GM23248 (cell line): ENCODE results near the gene ESPNL. TPM values are rescaled to one million over a fixed set of nuclear protein-coding genes. Genes with fewer than 3 reads are reported as not detected.

Experiments
- DNase-seq: peaks from one replicate; pipeline ENCODE4 v3.0.0-alpha.2; 2015
- H2AFZ ChIP-seq: fragments of 200-600 bp; sonication (generic); 2 replicates; pipeline ENCODE4 v1.6.1; 2016; ENCODE audit warnings: antibody characterized with exemption
- H3F3A ChIP-seq: fragments of 200-600 bp; sonication (generic); 2 replicates; pipeline ENCODE4 v1.6.1; 2016; ENCODE audit warnings: mild to moderate bottlenecking, antibody characterized with exemption, mixed run types; ENCODE audit not compliant: insufficient read depth
- H3K27ac ChIP-seq: fragments of 200-600 bp; sonication (generic); 2 replicates; pipeline ENCODE4 v1.5.1; 2016; ENCODE audit warnings: mild to moderate bottlenecking
- H3K27me3 ChIP-seq: fragments of 200-600 bp; sonication (generic); replicated peaks from 2 replicates; pipeline ENCODE4 v1.6.1; 2016; ENCODE audit warnings: mild to moderate bottlenecking; ENCODE audit not compliant: insufficient read depth
- H3K36me3 ChIP-seq: fragments of 200-600 bp; sonication (generic); 2 replicates; pipeline ENCODE4 v1.6.1; 2016; ENCODE audit warnings: low read depth, mild to moderate bottlenecking
- H3K4me1 ChIP-seq: fragments of 200-600 bp; sonication (generic); 2 replicates; pipeline ENCODE4 v1.6.1; 2016; ENCODE audit warnings: mild to moderate bottlenecking; ENCODE audit not compliant: insufficient read depth
- H3K4me2 ChIP-seq: fragments of 200-600 bp; sonication (generic); one replicate; pipeline ENCODE4 v1.6.1; 2016; ENCODE audit warnings: mild to moderate bottlenecking; ENCODE audit not compliant: unreplicated experiment
- H3K4me3 ChIP-seq: fragments of 200-600 bp; sonication (generic); 2 replicates; pipeline ENCODE4 v1.5.1; 2016; ENCODE audit warnings: mild to moderate bottlenecking
- H3K79me2 ChIP-seq: fragments of 200-600 bp; sonication (generic); 2 replicates; pipeline ENCODE4 v1.6.1; 2016; ENCODE audit warnings: mild to moderate bottlenecking; ENCODE audit not compliant: insufficient read depth
- H3K9ac ChIP-seq: fragments of 200-600 bp; sonication (generic); 2 replicates; pipeline ENCODE4 v1.6.1; 2016; ENCODE audit warnings: mild to moderate bottlenecking
- H3K9me2 ChIP-seq: fragments of 200-600 bp; sonication (generic); 2 replicates; pipeline ENCODE4 v1.6.1; 2016; ENCODE audit warnings: mixed run types, mild to moderate bottlenecking, moderate library complexity; ENCODE audit not compliant: insufficient read depth
- H3K9me3 ChIP-seq: fragments of 200-600 bp; sonication (generic); one replicate; pipeline ENCODE4 v1.6.1; 2017; ENCODE audit warnings: low read depth
- H4K20me1 ChIP-seq: fragments of 200-600 bp; sonication (generic); 2 replicates; pipeline ENCODE4 v1.6.0; 2016; ENCODE audit not compliant: insufficient read depth
- EZH2 ChIP-seq: fragments of 200-600 bp; sonication (generic); IDR thresholded peaks from 2 replicates; pipeline ENCODE4 v1.6.1; 2018; ENCODE audit warnings: antibody characterized with exemption, mild to moderate bottlenecking; ENCODE audit not compliant: insufficient read depth, poor library complexity, severe bottlenecking
- EZH2phosphoT487 ChIP-seq: fragments of 200-600 bp; sonication (generic); IDR thresholded peaks from 2 replicates; pipeline ENCODE4 v1.6.1; 2018; ENCODE audit warnings: antibody characterized with exemption, moderate library complexity, mild to moderate bottlenecking, low read depth; ENCODE audit not compliant: insufficient read depth
- WGBS, 2 experiments: methylation state at CpG; one replicate each; pipeline ENCODE4 v1.1.6; 2015 to 2017; ENCODE audit warnings: low lambda C conversion rate in 2 of 2, low coverage in 1 of 2; ENCODE audit errors: missing lambda C conversion rate in 2 of 2; 5-methylcytosine and 5-hydroxymethylcytosine counted together
- in situ Hi-C: fragments of 300-500 bp; cut with MboI; formaldehyde crosslinking; loops from 2 replicates; pipeline ENCODE4 v1.15.0; 2020
- polyA plus RNA-seq: library from polyadenylated mRNA; unstranded; fragments of >200 nt; fragmentation: Nextera tagmentation; extraction: Ambion mirVana; gene quantifications from 2 replicates; pipeline ENCODE4 v1.2.1, GENCODE V29; 2016
- total RNA-seq: library from RNA; depleted of rRNA; stranded (reverse); fragments of >200 nt; shearing (Covaris generic); gene quantifications from 2 replicates; pipeline ENCODE4 v1.2.3, GENCODE V29; 2014; rRNA removed

ESPNL gene
- total and polyA plus RNA-seq, 2 experiments from 2014 or later = 0.60 to 1.4 TPM

GRCh38 chr2:238174291-238174690 lies 74.2 kb downstream of the ESPNL start:
- Histone ChIP-seq H3K79me2 (peaks cover 17% of the 10 kb centered on the region; the same call in 1 of the 2 replicates), H3K9ac (no peak overlapping the region), H3K27ac (no peak overlapping the region), H3K9me3 (no peaks in the 10 kb centered on the region), H3K4me2 (no peak overlapping the region), H4K20me1 (no peaks in the 10 kb centered on the region), H3K36me3 (peaks cover 36% of the 10 kb centered on the region), H3K4me1 (peaks cover 22% of the 10 kb centered on the region), H3K9me2 (no peaks in the 10 kb centered on the region), H3K27me3 (no peaks in the 10 kb centered on the region), H3F3A (peaks cover 50% of the 10 kb centered on the region), H2AFZ (no peak overlapping the region), H3K4me3 (no peak overlapping the region)
- TF ChIP-seq EZH2 (no peak), EZH2phosphoT487 (no peak)
- DNase-seq = no peak
- in situ Hi-C loops = no loop called here
- WGBS, 2 experiments = 98 to 100% methylated on average over 8 of the region's 8 CpGs

GRCh38 chr2:238174701-238175100 lies 74.6 kb downstream of the ESPNL start:
- WGBS, 2 experiments = 89 to 99% methylated on average over 3 of the region's 3 CpGs
- H3K9me2 ChIP-seq = no peaks in the 10 kb centered on the region
- H3K4me2 ChIP-seq = no peak overlapping the region
- peaks cover 40% of the 10 kb centered on the region for H3K36me3 ChIP-seq
- no peak overlapping the region for H2AFZ ChIP-seq
- TF ChIP-seq EZH2 = no peak
- TF ChIP-seq EZH2phosphoT487 = no peak
- H3K27me3 ChIP-seq = no peaks in the 10 kb centered on the region
- peaks cover 18% of the 10 kb centered on the region for H3K4me1 ChIP-seq
- no peak for DNase-seq
- H3F3A ChIP-seq = peaks cover 50% of the 10 kb centered on the region
- no peak overlapping the region for H3K4me3 ChIP-seq
- H3K79me2 ChIP-seq = peaks cover 20% of the 10 kb centered on the region; the same call in 1 of the 2 replicates
- no peak overlapping the region for H3K27ac ChIP-seq
- H3K9me3 ChIP-seq = no peaks in the 10 kb centered on the region
- H4K20me1 ChIP-seq = no peaks in the 10 kb centered on the region
- in situ Hi-C loops = no loop called here
- no peak overlapping the region for H3K9ac ChIP-seq

- no peaks in the 10 kb centered on the region for H3K27me3 ChIP-seq
- no peak overlapping the region for H3K27ac ChIP-seq
- H2AFZ ChIP-seq = no peak overlapping the region
- H3K4me1 ChIP-seq = peaks cover under 1% of the 10 kb centered on the region; the same call in 1 of the 2 replicates
- H3K4me3 ChIP-seq = no peak overlapping the region
- in situ Hi-C loops = no loop called here
- H3K9ac ChIP-seq = no peak overlapping the region
- H3K9me2 ChIP-seq = no peaks in the 10 kb centered on the region
- H3K36me3 ChIP-seq = peaks cover 57% of the 10 kb centered on the region
- no peaks in the 10 kb centered on the region for H3K9me3 ChIP-seq
- H3F3A ChIP-seq = peaks cover 33% of the 10 kb centered on the region
- no peak for DNase-seq
- peaks cover 29% of the 10 kb centered on the region; the same call in 1 of the 2 replicates for H3K79me2 ChIP-seq
- TF ChIP-seq EZH2 (no peak), EZH2phosphoT487 (no peak)
- no peaks in the 10 kb centered on the region for H4K20me1 ChIP-seq
- no peak overlapping the region for H3K4me2 ChIP-seq
Observed at GRCh38 chr2:238176613-238177012, 76.5 kb downstream of the ESPNL start.

- DNase-seq = no peak
- Histone ChIP-seq H3K9me2 (no peaks in the 10 kb centered on the region), H2AFZ (no peak overlapping the region), H3K4me1 (no peaks in the 10 kb centered on the region), H4K20me1 (no peaks in the 10 kb centered on the region), H3K27me3 (no peaks in the 10 kb centered on the region), H3K9ac (no peak overlapping the region), H3K79me2 (peaks cover 47% of the 10 kb centered on the region), H3K9me3 (no peaks in the 10 kb centered on the region), H3K4me3 (no peak overlapping the region), H3K36me3 (peaks cover 83% of the 10 kb centered on the region), H3K27ac (no peak overlapping the region), H3F3A (peaks cover 4% of the 10 kb centered on the region; the same call in 1 of the 2 replicates), H3K4me2 (no peak overlapping the region)
- no peak for TF ChIP-seq EZH2phosphoT487
- no peak for TF ChIP-seq EZH2
- 87 to 93% methylated on average over 5 of the region's 5 CpGs for WGBS, 2 experiments
- in situ Hi-C loops = no loop called here
Observed at GRCh38 chr2:238180554-238180953, 80.4 kb downstream of the ESPNL start.

- Histone ChIP-seq H3K27me3 (no peaks in the 10 kb centered on the region), H3K4me3 (no peak overlapping the region), H3K4me1 (no peaks in the 10 kb centered on the region), H3K36me3 (peaks cover 80% of the 10 kb centered on the region), H4K20me1 (no peaks in the 10 kb centered on the region), H3K9me3 (no peaks in the 10 kb centered on the region), H2AFZ (no peak overlapping the region), H3K79me2 (peaks cover 48% of the 10 kb centered on the region), H3K9me2 (no peaks in the 10 kb centered on the region), H3K4me2 (no peak overlapping the region), H3K27ac (no peak overlapping the region), H3K9ac (no peak overlapping the region), H3F3A (peaks cover 4% of the 10 kb centered on the region; the same call in 1 of the 2 replicates)
- WGBS, 2 experiments = 73 to 74% methylated on average over 6 of the region's 6 CpGs
- TF ChIP-seq EZH2phosphoT487 (no peak), EZH2 (no peak)
- in situ Hi-C loops = no loop called here
- no peak for DNase-seq
Observed at GRCh38 chr2:238182362-238182761, 82.2 kb downstream of the ESPNL start.

Other genes starting within 250 kb of the ESPNL start
- 4.1 and 4.8 TPM in 2 replicates for gene RAMP1, start 240.7 kb upstream of the ESPNL start, total RNA-seq
- gene RAMP1, start 240.7 kb upstream of the ESPNL start, polyA plus RNA-seq = 11.1 and 11.8 TPM in 2 replicates
- 61.5 and 88.7 TPM in 2 replicates for gene UBE2F, start 133.3 kb upstream of the ESPNL start, total RNA-seq
- gene UBE2F, start 133.3 kb upstream of the ESPNL start, polyA plus RNA-seq = 121 and 129 TPM in 2 replicates
- 12.5 and 14.8 TPM in 2 replicates for gene SCLY, start 39.3 kb upstream of the ESPNL start, total RNA-seq
- gene SCLY, start 39.3 kb upstream of the ESPNL start, polyA plus RNA-seq = 7.4 and 10.3 TPM in 2 replicates
- gene KLHL30, start 38.3 kb downstream of the ESPNL start, total RNA-seq = 0.11 TPM in 1 of 2 replicates, not detected in the other
- gene KLHL30, start 38.3 kb downstream of the ESPNL start, polyA plus RNA-seq = 0.05 TPM in 1 of 2 replicates, not detected in the other
- 0.51 and 0.86 TPM in 2 replicates for gene ERFE, start 58.6 kb downstream of the ESPNL start, total RNA-seq
- gene ERFE, start 58.6 kb downstream of the ESPNL start, polyA plus RNA-seq = 0.41 and 0.79 TPM in 2 replicates
- gene ILKAP, start 103.4 kb downstream of the ESPNL start, total RNA-seq = 6.3 and 11.9 TPM in 2 replicates
- gene ILKAP, start 103.4 kb downstream of the ESPNL start, polyA plus RNA-seq = 34.1 and 35.0 TPM in 2 replicates
- 0.86 and 0.89 TPM in 2 replicates for gene HES6, start 139.7 kb downstream of the ESPNL start, total RNA-seq
- 0.76 and 1.3 TPM in 2 replicates for gene HES6, start 139.7 kb downstream of the ESPNL start, polyA plus RNA-seq
- 2.8 and 6.2 TPM in 2 replicates for gene PER2, start 188.3 kb downstream of the ESPNL start, total RNA-seq
- 1.6 and 2.3 TPM in 2 replicates for gene PER2, start 188.3 kb downstream of the ESPNL start, polyA plus RNA-seq
- gene TRAF3IP1, start 220.2 kb downstream of the ESPNL start, total RNA-seq = 7.2 and 9.5 TPM in 2 replicates
- gene TRAF3IP1, start 220.2 kb downstream of the ESPNL start, polyA plus RNA-seq = 10.6 and 11.0 TPM in 2 replicates